WTC11 (cell line): Measurements from ENCODE around the gene OSTC. TPM values are rescaled to one million over a fixed set of nuclear protein-coding genes. Genes with fewer than 3 reads are reported as not detected.

ENCODE experiments used
- ATAC-seq: fragments of 200-7000 bp; cut with Tn5 transposase; 2 replicates; pipeline ENCODE4 v1.10.0; 2021; ENCODE audit warnings: mild to moderate bottlenecking, moderate library complexity
- CTCF ChIA-PET: fragments of 300-600 bp; sonication (Branson Sonifier 250); formaldehyde crosslinking; loops from one replicate; lab custom pipeline; 2021; ENCODE audit warnings: antibody characterized with exemption; lab: Charles Lee
- POLR2A ChIA-PET: fragments of 350-600 bp; sonication (Branson Sonifier 250); formaldehyde crosslinking; loops from one replicate; lab custom pipeline; 2021; ENCODE audit warnings: antibody characterized with exemption; lab: Charles Lee
- DNase-seq: peaks from one replicate; pipeline ENCODE4 v3.0.0; 2021; ENCODE audit warnings: low spot score
- H3K27ac Mint-ChIP-seq: 2 replicates; pipeline ENCODE4 v1.8.0; 2021; ENCODE audit warnings: mixed read lengths
- H3K27me3 Mint-ChIP-seq: 2 replicates; pipeline ENCODE4 v1.8.0; 2021; ENCODE audit warnings: low read depth, mild to moderate bottlenecking, moderate library complexity, mixed read lengths
- H3K36me3 Mint-ChIP-seq: 2 replicates; pipeline ENCODE4 v1.8.0; 2021; ENCODE audit warnings: mixed read lengths
- H3K4me1 Mint-ChIP-seq: 2 replicates; pipeline ENCODE4 v1.8.0; 2022; ENCODE audit warnings: mixed read lengths
- H3K4me3 Mint-ChIP-seq: 2 replicates; pipeline ENCODE4 v1.8.0; 2021; ENCODE audit warnings: mild to moderate bottlenecking, moderate library complexity, mixed read lengths
- H3K9me3 Mint-ChIP-seq: 2 replicates; pipeline ENCODE4 v1.8.0; 2021; ENCODE audit warnings: mixed read lengths
- ETV6 ChIP-seq: sonication (generic); formaldehyde crosslinking; IDR thresholded peaks from 2 replicates; pipeline ENCODE4 v1.8.1; 2022; ENCODE audit warnings: mild to moderate bottlenecking, missing genetic modification reagents
- HMGA2 ChIP-seq: fragments of 250-450 bp; sonication (Bioruptor Pico); IDR thresholded peaks from 2 replicates; pipeline ENCODE4 v1.4.0; 2021; ENCODE audit warnings: mild to moderate bottlenecking, moderate library complexity
- IRF2 ChIP-seq: sonication (generic); formaldehyde crosslinking; IDR thresholded peaks from 2 replicates; pipeline ENCODE4 v1.8.0; 2022; ENCODE audit warnings: low read depth, missing genetic modification reagents, borderline replicate concordance
- JUN ChIP-seq: sonication (generic); formaldehyde crosslinking; IDR thresholded peaks from 2 replicates; pipeline ENCODE4 v1.8.0; 2023; ENCODE audit warnings: mild to moderate bottlenecking, missing genetic modification reagents
- NFE2L1 ChIP-seq: sonication (generic); formaldehyde crosslinking; IDR thresholded peaks from 2 replicates; pipeline ENCODE4 v1.8.1; 2023; ENCODE audit warnings: missing genetic modification reagents
- NR2C2 ChIP-seq: sonication (generic); formaldehyde crosslinking; IDR thresholded peaks from 2 replicates; pipeline ENCODE4 v1.8.0; 2022; ENCODE audit warnings: mild to moderate bottlenecking, missing genetic modification reagents
- SOX15 ChIP-seq: fragments of 250-450 bp; sonication (Bioruptor Pico); IDR thresholded peaks from 2 replicates; pipeline ENCODE4 v1.9.0; 2021; ENCODE audit warnings: mild to moderate bottlenecking
- ZBTB21 ChIP-seq: sonication (generic); formaldehyde crosslinking; IDR thresholded peaks from 2 replicates; pipeline ENCODE4 v1.8.1; 2023; ENCODE audit warnings: mild to moderate bottlenecking, missing genetic modification reagents, borderline replicate concordance
- ZNF121 ChIP-seq: sonication (generic); formaldehyde crosslinking; IDR thresholded peaks from 2 replicates; pipeline ENCODE4 v1.8.0; 2023; ENCODE audit warnings: missing genetic modification reagents
- ZNF138 ChIP-seq: sonication (generic); formaldehyde crosslinking; conservative IDR thresholded peaks from 2 replicates; pipeline ENCODE4 v1.8.1; 2022; ENCODE audit warnings: mild to moderate bottlenecking, moderate library complexity, missing genetic modification reagents
- ZNF219 ChIP-seq: sonication (generic); formaldehyde crosslinking; IDR thresholded peaks from 2 replicates; pipeline ENCODE4 v1.8.0; 2023; ENCODE audit warnings: missing genetic modification reagents, mild to moderate bottlenecking, borderline replicate concordance
- ZNF232 ChIP-seq: sonication (generic); formaldehyde crosslinking; IDR thresholded peaks from 2 replicates; pipeline ENCODE4 v1.8.0; 2022; ENCODE audit warnings: mild to moderate bottlenecking, missing genetic modification reagents
- ZNF317 ChIP-seq: sonication (generic); formaldehyde crosslinking; IDR thresholded peaks from 2 replicates; pipeline ENCODE4 v1.8.1; 2023; ENCODE audit warnings: low read depth, mild to moderate bottlenecking, moderate library complexity, missing genetic modification reagents, borderline replicate concordance
- ZNF416 ChIP-seq: fragments of 250-450 bp; sonication (Bioruptor Pico); IDR thresholded peaks from 2 replicates; pipeline ENCODE4 v1.9.0; 2021; ENCODE audit warnings: mild to moderate bottlenecking, inconsistent platforms
- ZNF423 ChIP-seq: fragments of 250-450 bp; sonication (Bioruptor Pico); IDR thresholded peaks from 2 replicates; pipeline ENCODE4 v2.1.2; 2022; ENCODE audit warnings: mild to moderate bottlenecking, moderate library complexity
- total RNA-seq: library from RNA; stranded (reverse); gene quantifications from 3 replicates; pipeline ENCODE4 v1.2.3, GENCODE V29; 2021
- TF ChIP-seq, protein P1 (sequence below): sonication (generic); formaldehyde crosslinking; IDR thresholded peaks from 2 replicates; pipeline ENCODE4 v1.8.0; 2023; ENCODE audit warnings: mild to moderate bottlenecking, missing genetic modification reagents
- TF ChIP-seq, protein P2 (sequence below): sonication (generic); formaldehyde crosslinking; IDR thresholded peaks from 2 replicates; pipeline ENCODE4 v1.8.0; 2022; ENCODE audit warnings: mild to moderate bottlenecking, missing genetic modification reagents
- TF ChIP-seq, protein P3 (sequence below): fragments of 200-600 bp; IDR thresholded peaks from 2 replicates; pipeline ENCODE4 v1.8.0; 2022; ENCODE audit warnings: antibody characterized with exemption
- TF ChIP-seq, protein P4 (sequence below): sonication (generic); formaldehyde crosslinking; IDR thresholded peaks from 2 replicates; pipeline ENCODE4 v1.8.1; 2022; ENCODE audit warnings: mild to moderate bottlenecking, missing genetic modification reagents, moderate library complexity, borderline replicate concordance
- TF ChIP-seq, protein P5 (sequence below): sonication (generic); formaldehyde crosslinking; IDR thresholded peaks from 2 replicates; pipeline ENCODE4 v1.8.1; 2023; ENCODE audit warnings: mild to moderate bottlenecking, moderate library complexity, missing genetic modification reagents
- TF ChIP-seq, protein P6 (sequence below): sonication (generic); formaldehyde crosslinking; IDR thresholded peaks from 2 replicates; pipeline ENCODE4 v1.8.0; 2022; ENCODE audit warnings: mild to moderate bottlenecking, missing genetic modification reagents
- TF ChIP-seq, protein P7 (sequence below): fragments of 250-450 bp; sonication (Bioruptor Pico); IDR thresholded peaks from 2 replicates; pipeline ENCODE4 v2.1.2; 2022; ENCODE audit warnings: mild to moderate bottlenecking, moderate library complexity

Gene OSTC
- total RNA-seq, 1 experiment from 2014 or later = 132 TPM

DNA sequence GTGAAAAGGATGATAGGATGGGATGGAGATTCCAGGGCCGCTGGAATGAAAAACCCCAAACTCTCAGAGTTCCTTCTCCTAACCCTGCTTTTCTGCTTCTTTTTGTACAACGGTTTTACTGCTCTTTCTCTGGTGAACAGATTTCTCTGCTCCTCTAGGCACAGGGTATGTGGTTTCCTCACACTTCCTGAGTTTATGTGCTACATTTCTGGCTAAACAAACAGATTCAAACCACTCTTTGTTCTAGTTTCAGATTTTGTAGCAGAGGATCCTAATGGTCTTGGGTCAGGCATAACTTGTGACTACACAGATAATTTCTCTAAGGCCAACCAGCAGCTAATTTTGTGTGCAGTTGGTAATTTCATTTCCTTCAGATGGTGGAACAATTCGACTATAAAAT lies 52.6 kb downstream of the OSTC start (continued):
- TF ChIP-seq, protein P1, sequence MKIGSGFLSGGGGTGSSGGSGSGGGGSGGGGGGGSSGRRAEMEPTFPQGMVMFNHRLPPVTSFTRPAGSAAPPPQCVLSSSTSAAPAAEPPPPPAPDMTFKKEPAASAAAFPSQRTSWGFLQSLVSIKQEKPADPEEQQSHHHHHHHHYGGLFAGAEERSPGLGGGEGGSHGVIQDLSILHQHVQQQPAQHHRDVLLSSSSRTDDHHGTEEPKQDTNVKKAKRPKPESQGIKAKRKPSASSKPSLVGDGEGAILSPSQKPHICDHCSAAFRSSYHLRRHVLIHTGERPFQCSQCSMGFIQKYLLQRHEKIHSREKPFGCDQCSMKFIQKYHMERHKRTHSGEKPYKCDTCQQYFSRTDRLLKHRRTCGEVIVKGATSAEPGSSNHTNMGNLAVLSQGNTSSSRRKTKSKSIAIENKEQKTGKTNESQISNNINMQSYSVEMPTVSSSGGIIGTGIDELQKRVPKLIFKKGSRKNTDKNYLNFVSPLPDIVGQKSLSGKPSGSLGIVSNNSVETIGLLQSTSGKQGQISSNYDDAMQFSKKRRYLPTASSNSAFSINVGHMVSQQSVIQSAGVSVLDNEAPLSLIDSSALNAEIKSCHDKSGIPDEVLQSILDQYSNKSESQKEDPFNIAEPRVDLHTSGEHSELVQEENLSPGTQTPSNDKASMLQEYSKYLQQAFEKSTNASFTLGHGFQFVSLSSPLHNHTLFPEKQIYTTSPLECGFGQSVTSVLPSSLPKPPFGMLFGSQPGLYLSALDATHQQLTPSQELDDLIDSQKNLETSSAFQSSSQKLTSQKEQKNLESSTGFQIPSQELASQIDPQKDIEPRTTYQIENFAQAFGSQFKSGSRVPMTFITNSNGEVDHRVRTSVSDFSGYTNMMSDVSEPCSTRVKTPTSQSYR = no peak
- TF ChIP-seq NFE2L1 (CRISPR knock-in tag) (no peak), ZNF232 (CRISPR knock-in tag) (no peak), ZNF423 (CRISPR knock-in tag) (no peak)
- TF ChIP-seq, protein P2, sequence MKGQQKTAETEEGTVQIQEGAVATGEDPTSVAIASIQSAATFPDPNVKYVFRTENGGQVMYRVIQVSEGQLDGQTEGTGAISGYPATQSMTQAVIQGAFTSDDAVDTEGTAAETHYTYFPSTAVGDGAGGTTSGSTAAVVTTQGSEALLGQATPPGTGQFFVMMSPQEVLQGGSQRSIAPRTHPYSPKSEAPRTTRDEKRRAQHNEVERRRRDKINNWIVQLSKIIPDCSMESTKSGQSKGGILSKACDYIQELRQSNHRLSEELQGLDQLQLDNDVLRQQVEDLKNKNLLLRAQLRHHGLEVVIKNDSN (CRISPR knock-in tag) = no peak
- TF ChIP-seq, protein P3, sequence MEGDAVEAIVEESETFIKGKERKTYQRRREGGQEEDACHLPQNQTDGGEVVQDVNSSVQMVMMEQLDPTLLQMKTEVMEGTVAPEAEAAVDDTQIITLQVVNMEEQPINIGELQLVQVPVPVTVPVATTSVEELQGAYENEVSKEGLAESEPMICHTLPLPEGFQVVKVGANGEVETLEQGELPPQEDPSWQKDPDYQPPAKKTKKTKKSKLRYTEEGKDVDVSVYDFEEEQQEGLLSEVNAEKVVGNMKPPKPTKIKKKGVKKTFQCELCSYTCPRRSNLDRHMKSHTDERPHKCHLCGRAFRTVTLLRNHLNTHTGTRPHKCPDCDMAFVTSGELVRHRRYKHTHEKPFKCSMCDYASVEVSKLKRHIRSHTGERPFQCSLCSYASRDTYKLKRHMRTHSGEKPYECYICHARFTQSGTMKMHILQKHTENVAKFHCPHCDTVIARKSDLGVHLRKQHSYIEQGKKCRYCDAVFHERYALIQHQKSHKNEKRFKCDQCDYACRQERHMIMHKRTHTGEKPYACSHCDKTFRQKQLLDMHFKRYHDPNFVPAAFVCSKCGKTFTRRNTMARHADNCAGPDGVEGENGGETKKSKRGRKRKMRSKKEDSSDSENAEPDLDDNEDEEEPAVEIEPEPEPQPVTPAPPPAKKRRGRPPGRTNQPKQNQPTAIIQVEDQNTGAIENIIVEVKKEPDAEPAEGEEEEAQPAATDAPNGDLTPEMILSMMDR = no peak
- TF ChIP-seq, protein P4, sequence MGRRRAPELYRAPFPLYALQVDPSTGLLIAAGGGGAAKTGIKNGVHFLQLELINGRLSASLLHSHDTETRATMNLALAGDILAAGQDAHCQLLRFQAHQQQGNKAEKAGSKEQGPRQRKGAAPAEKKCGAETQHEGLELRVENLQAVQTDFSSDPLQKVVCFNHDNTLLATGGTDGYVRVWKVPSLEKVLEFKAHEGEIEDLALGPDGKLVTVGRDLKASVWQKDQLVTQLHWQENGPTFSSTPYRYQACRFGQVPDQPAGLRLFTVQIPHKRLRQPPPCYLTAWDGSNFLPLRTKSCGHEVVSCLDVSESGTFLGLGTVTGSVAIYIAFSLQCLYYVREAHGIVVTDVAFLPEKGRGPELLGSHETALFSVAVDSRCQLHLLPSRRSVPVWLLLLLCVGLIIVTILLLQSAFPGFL = no peak
- TF ChIP-seq, protein P5, sequence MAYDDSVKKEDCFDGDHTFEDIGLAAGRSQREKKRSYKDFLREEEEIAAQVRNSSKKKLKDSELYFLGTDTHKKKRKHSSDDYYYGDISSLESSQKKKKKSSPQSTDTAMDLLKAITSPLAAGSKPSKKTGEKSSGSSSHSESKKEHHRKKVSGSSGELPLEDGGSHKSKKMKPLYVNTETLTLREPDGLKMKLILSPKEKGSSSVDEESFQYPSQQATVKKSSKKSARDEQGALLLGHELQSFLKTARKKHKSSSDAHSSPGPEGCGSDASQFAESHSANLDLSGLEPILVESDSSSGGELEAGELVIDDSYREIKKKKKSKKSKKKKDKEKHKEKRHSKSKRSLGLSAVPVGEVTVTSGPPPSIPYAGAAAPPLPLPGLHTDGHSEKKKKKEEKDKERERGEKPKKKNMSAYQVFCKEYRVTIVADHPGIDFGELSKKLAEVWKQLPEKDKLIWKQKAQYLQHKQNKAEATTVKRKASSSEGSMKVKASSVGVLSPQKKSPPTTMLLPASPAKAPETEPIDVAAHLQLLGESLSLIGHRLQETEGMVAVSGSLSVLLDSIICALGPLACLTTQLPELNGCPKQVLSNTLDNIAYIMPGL = no peak
- TF ChIP-seq, protein P6, sequence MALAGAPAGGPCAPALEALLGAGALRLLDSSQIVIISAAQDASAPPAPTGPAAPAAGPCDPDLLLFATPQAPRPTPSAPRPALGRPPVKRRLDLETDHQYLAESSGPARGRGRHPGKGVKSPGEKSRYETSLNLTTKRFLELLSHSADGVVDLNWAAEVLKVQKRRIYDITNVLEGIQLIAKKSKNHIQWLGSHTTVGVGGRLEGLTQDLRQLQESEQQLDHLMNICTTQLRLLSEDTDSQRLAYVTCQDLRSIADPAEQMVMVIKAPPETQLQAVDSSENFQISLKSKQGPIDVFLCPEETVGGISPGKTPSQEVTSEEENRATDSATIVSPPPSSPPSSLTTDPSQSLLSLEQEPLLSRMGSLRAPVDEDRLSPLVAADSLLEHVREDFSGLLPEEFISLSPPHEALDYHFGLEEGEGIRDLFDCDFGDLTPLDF (CRISPR knock-in tag) = no peak

DNA sequence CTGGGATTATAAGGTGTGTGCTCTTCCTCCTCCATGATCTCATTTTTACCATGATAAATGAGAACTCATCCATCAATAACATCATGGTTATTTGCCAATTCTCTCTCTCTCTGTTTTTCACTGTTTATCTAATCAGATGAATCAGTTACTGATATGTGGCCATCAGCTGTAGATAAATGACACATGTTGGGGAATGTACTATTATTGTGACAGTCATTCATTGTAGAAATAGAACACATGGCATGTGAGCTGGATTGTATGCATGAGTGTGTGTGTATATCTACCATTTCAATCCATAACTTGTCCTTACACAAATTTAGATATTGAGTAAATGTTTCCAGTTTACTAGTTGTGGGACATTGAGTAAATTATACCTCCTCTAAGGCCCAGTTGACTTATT lies 53.0 kb downstream of the OSTC start:
- POLR2A ChIA-PET = no interaction called here
- TF ChIP-seq HMGA2 (CRISPR knock-in tag) = no peak
- no peak for TF ChIP-seq IRF2
- TF ChIP-seq ZNF416 = no peak
- TF ChIP-seq, protein P1 = no peak
- TF ChIP-seq SOX15 (CRISPR knock-in tag) = no peak
- no peak for TF ChIP-seq JUN (CRISPR knock-in tag)
- no peak for TF ChIP-seq ZNF219 (CRISPR knock-in tag)
- TF ChIP-seq NR2C2 (CRISPR knock-in tag) = no peak
- TF ChIP-seq, protein P7, sequence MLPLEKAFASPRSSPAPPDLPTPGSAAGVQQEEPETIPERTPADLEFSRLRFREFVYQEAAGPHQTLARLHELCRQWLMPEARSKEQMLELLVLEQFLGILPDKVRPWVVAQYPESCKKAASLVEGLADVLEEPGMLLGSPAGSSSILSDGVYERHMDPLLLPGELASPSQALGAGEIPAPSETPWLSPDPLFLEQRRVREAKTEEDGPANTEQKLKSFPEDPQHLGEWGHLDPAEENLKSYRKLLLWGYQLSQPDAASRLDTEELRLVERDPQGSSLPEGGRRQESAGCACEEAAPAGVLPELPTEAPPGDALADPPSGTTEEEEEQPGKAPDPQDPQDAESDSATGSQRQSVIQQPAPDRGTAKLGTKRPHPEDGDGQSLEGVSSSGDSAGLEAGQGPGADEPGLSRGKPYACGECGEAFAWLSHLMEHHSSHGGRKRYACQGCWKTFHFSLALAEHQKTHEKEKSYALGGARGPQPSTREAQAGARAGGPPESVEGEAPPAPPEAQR (CRISPR knock-in tag) = no peak
- no peak for TF ChIP-seq ZNF121 (CRISPR knock-in tag)
- TF ChIP-seq ETV6 (CRISPR knock-in tag) = no peak
- TF ChIP-seq, protein P6 (CRISPR knock-in tag) = no peak
- no peak for TF ChIP-seq ZNF317
- TF ChIP-seq ZBTB21 (CRISPR knock-in tag) = no peak
- TF ChIP-seq ZNF138 (CRISPR knock-in tag) = no peak

More for the DNA sequence above, 53.0 kb downstream of the OSTC start:
- no peak overlapping the region for H3K27ac Mint-ChIP-seq
- H3K27me3 Mint-ChIP-seq = no peaks in the 10 kb centered on the region; the same call in 1 of the 2 replicates
- no peaks in the 10 kb centered on the region for H3K9me3 Mint-ChIP-seq
- ATAC-seq = no peak
- no peak overlapping the region for H3K4me3 Mint-ChIP-seq
- no peaks in the 10 kb centered on the region for H3K36me3 Mint-ChIP-seq
- H3K4me1 Mint-ChIP-seq = no peaks in the 10 kb centered on the region
- no peak for DNase-seq
- CTCF ChIA-PET = no interaction called here
